Inferior parietal cortex (tissue), 1 donor: ENCODE results near the gene CXCL8.

Experiments
- DNase-seq: peaks from one replicate; pipeline ENCODE4 v3.0.0-alpha.2; 2016; ENCODE audit errors: extremely low spot score

CXCL8 gene

GRCh38 chr4:73718375-73719373 is 21.7 kb upstream of the CXCL8 start:
- no peak for DNase-seq

- no peak for DNase-seq
These were observed 18.9 kb upstream of the CXCL8 start for GRCh38 chr4:73721435-73721834.

- DNase-seq: no peak
These were observed 18.5 kb upstream of the CXCL8 start for GRCh38 chr4:73721909-73722308.

GRCh38 chr4:73723023-73723422 is 17.3 kb upstream of the CXCL8 start:
- no peak for DNase-seq

- no peak for DNase-seq
These were observed 16.4 kb upstream of the CXCL8 start for GRCh38 chr4:73723928-73724327.

GRCh38 chr4:73725510-73725909 is 14.9 kb upstream of the CXCL8 start:
- DNase-seq: no peak

GRCh38 chr4:73725985-73726384 is 14.4 kb upstream of the CXCL8 start:
- DNase-seq: no peak

GRCh38 chr4:73727685-73728084 is 12.7 kb upstream of the CXCL8 start:
- no peak for DNase-seq

GRCh38 chr4:73728091-73728741 is 12.2 kb upstream of the CXCL8 start:
- DNase-seq: no peak

GRCh38 chr4:73729534-73730165 is 10.7 kb upstream of the CXCL8 start:
- peak; percentile 76 for DNase-seq

- DNase-seq: no peak
These were observed 10.1 kb upstream of the CXCL8 start for GRCh38 chr4:73730292-73730691.

GRCh38 chr4:73730867-73731266 is 9.5 kb upstream of the CXCL8 start:
- no peak for DNase-seq

- peak; percentile 6 for DNase-seq
These were observed 8.3 kb upstream of the CXCL8 start for GRCh38 chr4:73731968-73732610.

GRCh38 chr4:73732759-73733431 is 7.5 kb upstream of the CXCL8 start:
- DNase-seq: no peak

- no peak for DNase-seq
These were observed 5.8 kb upstream of the CXCL8 start for GRCh38 chr4:73734530-73735001.

GRCh38 chr4:73735231-73735630 is 5.1 kb upstream of the CXCL8 start:
- no peak for DNase-seq

GRCh38 chr4:73741031-73741749 is 821 bp downstream of the CXCL8 start:
- DNase-seq: no peak

- no peak for DNase-seq
These were observed 1.6 kb downstream of the CXCL8 start for GRCh38 chr4:73741750-73742489.

GRCh38 chr4:73742490-73743160 is 2.3 kb downstream of the CXCL8 start:
- no peak for DNase-seq
